ENCODE results near the gene CBY2. TPM values are rescaled to one million over a fixed set of nuclear protein-coding genes. Genes with fewer than 3 reads are reported as not detected.

Gene CBY2
- total and polyA plus RNA-seq, 10 of the 15 experiments (the other 5 are each of a cell fraction or from before 2014, with no cell fraction given): 0.08 to 0.64 (median 0.23) TPM; not detected in 6

- 0 out of 2 replicates have a peak, but pooled peaks have one; percentile 19 for TF ChIP-seq BMI1 (IDR thresholded peaks at IDR 0.05; ENCODE audit: borderline replicate concordance)
- TF ChIP-seq MXI1 (IDR thresholded peaks at IDR 0.05; ENCODE audit: low read depth, low read length): no peak
- 0 out of 2 replicates have a peak, but pooled peaks have one; percentile 23 for TF ChIP-seq POLR2A (IDR thresholded peaks at IDR 0.05; ENCODE audit: low read depth, low read length)
- no peak for TF ChIP-seq NFXL1 (IDR thresholded peaks at IDR 0.05; ENCODE audit: borderline replicate concordance)
- no peak for TF ChIP-seq RELB (IDR thresholded peaks at IDR 0.05; ENCODE audit: low read depth)
- no peak for TF ChIP-seq E4F1 (IDR thresholded peaks at IDR 0.05; ENCODE audit: borderline replicate concordance, partially characterized antibody)
- no peak for TF ChIP-seq SKIL (IDR thresholded peaks at IDR 0.05; ENCODE audit: low read depth, poor library complexity, severe bottlenecking)
- TF ChIP-seq, protein P1, sequence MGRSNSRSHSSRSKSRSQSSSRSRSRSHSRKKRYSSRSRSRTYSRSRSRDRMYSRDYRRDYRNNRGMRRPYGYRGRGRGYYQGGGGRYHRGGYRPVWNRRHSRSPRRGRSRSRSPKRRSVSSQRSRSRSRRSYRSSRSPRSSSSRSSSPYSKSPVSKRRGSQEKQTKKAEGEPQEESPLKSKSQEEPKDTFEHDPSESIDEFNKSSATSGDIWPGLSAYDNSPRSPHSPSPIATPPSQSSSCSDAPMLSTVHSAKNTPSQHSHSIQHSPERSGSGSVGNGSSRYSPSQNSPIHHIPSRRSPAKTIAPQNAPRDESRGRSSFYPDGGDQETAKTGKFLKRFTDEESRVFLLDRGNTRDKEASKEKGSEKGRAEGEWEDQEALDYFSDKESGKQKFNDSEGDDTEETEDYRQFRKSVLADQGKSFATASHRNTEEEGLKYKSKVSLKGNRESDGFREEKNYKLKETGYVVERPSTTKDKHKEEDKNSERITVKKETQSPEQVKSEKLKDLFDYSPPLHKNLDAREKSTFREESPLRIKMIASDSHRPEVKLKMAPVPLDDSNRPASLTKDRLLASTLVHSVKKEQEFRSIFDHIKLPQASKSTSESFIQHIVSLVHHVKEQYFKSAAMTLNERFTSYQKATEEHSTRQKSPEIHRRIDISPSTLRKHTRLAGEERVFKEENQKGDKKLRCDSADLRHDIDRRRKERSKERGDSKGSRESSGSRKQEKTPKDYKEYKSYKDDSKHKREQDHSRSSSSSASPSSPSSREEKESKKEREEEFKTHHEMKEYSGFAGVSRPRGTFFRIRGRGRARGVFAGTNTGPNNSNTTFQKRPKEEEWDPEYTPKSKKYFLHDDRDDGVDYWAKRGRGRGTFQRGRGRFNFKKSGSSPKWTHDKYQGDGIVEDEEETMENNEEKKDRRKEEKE (IDR thresholded peaks at IDR 0.05): no peak
- TF ChIP-seq CHD1 (IDR thresholded peaks at IDR 0.05; ENCODE audit: low read depth, low read length): no peak
- no peak for TF ChIP-seq ZBTB4 (CRISPR knock-in tag; IDR thresholded peaks at IDR 0.05)
Measured at GRCh38 chr13:45695198-45695730, 6.9 kb upstream of the CBY2 start (continued).

All from GM12878 (cell line).